ENCODE results near the gene CCDC85B.

The CCDC85B gene

DNA sequence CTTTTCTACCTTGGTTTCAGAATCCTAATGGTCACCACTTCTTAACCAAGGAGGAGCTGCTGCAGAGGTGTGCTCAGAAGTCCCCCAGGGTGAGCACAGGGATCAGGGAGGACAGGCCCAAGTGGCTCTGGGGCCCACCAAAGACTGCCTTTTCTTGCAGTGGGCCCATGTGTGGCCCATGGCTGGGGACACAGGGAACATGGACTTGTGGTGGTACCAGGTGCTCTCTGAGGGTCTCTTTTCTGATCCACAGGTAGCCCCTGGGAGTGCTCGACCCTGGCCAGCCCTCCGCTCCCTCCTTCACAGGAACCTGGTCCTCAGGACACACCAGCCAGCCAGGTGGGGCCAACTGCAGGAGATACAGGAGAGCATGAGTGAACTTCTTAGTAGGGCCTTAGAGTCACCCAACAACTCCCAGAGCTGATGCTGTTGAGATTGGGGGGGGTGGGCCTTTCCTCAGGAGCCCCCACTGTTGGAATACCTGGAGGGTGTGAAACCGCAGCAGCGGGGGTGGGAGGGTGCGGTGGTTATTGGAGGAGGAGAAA lies 28.2 kb upstream of the CCDC85B start:
- no peak for TF ChIP-seq CTCF (IDR thresholded peaks at IDR 0.05; ENCODE audit: low read depth, low read length)
- no peak for DNase-seq (ENCODE audit: extremely low read depth, low read depth)

DNA sequence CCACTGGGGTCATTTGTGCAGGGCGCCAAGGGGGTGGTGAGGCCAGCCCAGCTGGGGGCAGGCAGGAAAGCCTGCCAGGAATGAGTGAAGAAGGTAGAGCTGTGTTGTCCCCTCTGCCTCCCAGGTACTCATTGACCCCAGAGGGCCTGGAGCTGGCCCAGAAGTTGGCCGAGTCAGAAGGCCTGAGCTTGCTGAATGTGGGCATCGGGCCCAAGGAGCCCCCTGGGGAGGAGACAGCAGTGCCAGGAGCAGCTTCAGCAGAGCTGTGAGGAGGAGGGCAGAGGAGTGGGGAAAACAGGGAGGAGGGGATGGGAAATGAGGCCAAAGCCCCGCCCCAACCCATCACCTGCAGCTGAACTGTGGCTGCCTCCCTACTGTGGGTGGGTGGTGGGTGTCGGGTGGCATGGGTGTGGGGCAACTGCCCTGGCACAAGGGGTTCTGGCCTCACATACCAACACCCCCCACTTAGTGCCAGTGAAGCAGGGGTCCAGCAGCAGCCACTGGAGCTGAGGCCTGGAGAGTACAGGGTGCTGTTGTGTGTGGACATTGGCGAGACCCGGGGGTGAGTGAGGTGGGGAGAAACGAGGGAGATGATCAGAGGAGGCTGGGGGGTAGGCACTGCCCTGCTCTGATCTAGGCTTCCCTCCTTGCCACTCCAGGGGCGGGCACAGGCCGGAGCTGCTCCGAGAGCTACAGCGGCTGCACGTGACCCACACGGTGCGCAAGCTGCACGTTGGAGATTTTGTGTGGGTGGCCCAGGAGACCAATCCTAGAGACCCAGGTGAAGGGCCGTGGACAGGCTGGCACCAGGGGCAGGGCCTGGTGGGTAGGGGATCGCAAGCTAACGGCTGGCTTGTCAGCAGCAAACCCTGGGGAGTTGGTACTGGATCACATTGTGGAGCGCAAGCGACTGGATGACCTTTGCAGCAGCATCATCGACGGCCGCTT lies 27.3 kb upstream of the CCDC85B start:
- DNase-seq (ENCODE audit: extremely low read depth, low read depth): no peak
- TF ChIP-seq CTCF (IDR thresholded peaks at IDR 0.05; ENCODE audit: low read depth, low read length): no peak

- no peak for TF ChIP-seq CTCF (IDR thresholded peaks at IDR 0.05; ENCODE audit: low read depth, low read length)
- no peak for DNase-seq (ENCODE audit: extremely low read depth, low read depth)
Observed at GRCh38 chr11:65863889-65864705, 26.4 kb upstream of the CCDC85B start.

- TF ChIP-seq CTCF (IDR thresholded peaks at IDR 0.05; ENCODE audit: low read depth, low read length): no peak
Observed at GRCh38 chr11:65864706-65865471, 25.6 kb upstream of the CCDC85B start.

DNA sequence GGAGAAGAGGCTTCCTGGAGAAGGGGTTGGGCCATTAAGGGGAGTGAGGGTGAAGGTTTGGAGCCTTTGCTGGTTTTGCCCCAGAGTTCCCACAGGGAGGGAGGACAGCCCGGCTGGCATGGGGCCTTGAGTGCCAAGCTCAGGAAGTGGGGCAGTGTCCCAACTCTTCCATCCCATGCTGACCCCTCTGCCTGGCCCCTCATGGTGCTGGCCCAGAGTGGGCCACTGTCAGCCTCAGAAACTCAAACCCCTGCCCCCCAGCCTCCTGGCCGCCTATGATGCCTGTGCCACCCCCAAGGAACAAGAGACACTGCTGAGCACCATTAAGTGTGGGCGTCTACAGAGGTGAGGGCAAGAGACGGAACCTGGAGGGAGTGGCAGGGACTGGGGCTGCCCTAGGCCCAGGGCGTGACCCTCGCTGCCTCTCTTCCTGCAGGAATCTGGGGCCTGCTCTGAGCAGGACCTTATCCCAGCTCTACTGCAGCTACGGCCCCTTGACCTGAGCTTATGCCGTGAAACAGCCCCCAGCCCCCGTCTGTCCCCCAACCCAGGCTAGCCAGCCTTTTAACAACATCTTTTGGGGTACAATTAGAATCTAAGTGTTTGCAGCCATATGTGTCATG lies 24.8 kb upstream of the CCDC85B start:
- no peak for TF ChIP-seq CTCF (IDR thresholded peaks at IDR 0.05; ENCODE audit: low read depth, low read length)

More at GRCh38 chr11:65864706-65865471, 25.6 kb upstream of the CCDC85B start:
- DNase-seq (ENCODE audit: extremely low read depth, low read depth): no peak

GRCh38 chr11:65866509-65867283 lies 23.8 kb upstream of the CCDC85B start:
- DNase-seq (ENCODE audit: extremely low read depth, low read depth): no peak
- no peak for TF ChIP-seq CTCF (IDR thresholded peaks at IDR 0.05; ENCODE audit: low read depth, low read length)

More for the DNA sequence above, 24.8 kb upstream of the CCDC85B start:
- DNase-seq (ENCODE audit: extremely low read depth, low read depth): no peak
